Stimulated activated CD8-positive, alpha-beta memory T cell treated with anti-CD3 and anti-CD28 coated beads, Interleukin-7, amount 100 ng/mL, for 4 hours (primary cell): ENCODE measurements around the gene DPH3.

Source experiments
- DNase-seq, 2 donors: peaks; one replicate each; pipeline ENCODE4 v3.0.0-alpha.2; 2020; ENCODE audit warnings: low read depth in 2 of 2

DPH3 gene

DNA sequence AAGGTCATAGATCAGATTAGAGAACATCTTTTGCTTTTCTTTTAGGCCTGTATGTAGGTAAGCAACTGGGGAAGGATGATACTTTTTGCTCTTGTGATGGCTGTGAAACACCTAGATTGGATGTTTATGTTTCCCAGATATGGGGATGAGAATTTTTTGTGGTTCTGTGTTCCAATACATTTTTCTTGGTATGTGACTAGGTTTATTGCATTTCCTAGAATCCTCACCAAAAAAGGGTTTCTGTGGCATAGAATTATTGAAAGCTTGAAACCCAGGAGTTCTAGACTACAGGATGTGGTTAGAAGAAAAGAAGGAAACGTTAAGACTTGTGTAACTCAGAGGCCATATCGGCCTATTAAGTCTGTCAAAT is 26.1 kb upstream of the DPH3 start:
- DNase-seq, result no peak

DNA sequence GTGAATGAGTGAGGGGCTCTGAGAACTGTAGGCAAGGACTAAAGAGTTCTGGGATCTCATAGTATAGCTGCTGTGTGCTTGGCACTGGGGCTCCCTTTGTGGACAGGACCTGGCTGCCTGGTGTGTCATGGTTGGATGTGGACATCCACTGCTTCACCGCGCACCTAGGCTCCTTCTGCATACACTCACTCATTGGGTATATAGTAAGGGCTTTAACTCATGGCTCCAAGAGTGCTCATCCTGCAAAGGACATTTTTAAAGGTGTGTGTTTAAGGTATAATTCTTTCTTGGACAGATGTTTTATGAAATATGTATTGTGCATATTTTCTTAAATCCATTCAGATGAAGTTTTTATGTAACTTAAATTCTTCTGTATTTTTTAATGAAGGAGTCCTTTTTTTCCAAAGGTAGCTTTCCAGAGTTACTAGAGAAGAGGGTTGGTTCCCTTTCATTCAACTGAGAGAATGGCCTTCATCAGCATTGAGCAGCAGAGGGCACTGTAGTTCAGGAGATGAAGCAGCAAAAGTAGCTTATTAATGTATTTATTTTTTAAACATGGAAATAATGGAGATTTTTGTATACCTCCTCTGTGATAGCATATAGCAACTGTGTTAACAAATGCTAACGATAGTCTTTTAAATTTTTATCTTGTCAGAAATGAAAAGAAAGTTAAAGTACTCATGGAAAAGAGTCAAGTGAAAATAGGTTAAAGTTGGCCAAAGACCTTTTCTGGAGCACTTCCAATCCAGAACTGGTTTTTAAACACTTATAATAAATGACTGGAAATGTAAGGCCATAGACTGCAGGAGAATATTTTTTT is 25.5 kb upstream of the DPH3 start:
- no peak for DNase-seq

DNA sequence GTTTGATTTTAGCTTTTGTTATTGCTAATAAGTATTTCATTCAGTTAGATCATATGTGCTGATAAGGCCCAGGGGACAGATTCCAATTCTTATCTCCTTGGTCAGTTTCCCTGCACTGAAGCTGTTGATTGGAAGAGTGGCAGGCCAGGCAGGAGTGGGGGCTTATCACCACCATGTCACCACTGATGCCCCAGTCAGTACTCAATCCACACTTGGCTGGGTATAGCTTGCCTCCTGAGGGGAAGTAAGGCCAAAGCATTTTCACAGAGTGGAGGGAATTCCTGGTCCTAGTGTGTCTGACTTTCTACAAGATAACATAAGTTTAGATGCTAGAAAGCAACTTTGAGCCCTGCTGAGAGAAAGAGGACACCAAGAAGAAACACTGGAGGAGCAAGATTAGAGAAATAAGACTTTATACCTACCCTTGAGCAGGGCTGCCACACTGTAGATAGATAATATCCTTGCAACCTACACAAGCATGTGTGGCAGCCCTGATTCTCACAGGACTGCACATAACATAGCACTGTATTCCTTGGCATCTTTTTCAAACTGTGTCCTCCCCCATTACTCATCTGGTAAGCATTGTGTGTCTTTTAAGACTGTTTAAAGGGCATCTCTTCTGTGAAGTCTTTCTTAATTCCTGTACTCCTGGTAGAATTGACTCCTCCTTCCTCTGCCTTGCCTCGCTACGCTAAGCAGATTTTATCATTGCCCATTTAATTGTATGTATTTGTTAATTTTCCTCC is 24.6 kb upstream of the DPH3 start:
- no peak for DNase-seq

DNA sequence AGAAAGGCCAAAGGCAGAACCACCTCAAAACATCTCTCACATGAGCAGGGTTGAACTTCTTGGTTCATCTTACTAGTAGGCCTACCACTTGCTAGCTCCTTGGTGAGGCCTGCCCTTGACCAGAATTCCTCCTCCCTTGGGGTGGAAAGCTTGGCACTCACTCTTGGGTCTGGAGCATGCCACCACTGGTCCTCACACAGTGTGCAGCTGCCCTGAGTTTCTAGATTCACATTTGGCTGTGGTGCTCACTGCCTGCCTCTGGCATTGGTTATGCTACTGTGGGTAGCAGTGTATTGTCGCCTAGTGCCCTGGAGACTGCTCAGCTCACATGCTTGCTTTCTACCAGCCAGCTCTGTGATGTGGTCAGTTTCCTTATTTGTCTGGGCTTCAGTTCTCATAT is 23.9 kb upstream of the DPH3 start:
- no peak for DNase-seq

DNA sequence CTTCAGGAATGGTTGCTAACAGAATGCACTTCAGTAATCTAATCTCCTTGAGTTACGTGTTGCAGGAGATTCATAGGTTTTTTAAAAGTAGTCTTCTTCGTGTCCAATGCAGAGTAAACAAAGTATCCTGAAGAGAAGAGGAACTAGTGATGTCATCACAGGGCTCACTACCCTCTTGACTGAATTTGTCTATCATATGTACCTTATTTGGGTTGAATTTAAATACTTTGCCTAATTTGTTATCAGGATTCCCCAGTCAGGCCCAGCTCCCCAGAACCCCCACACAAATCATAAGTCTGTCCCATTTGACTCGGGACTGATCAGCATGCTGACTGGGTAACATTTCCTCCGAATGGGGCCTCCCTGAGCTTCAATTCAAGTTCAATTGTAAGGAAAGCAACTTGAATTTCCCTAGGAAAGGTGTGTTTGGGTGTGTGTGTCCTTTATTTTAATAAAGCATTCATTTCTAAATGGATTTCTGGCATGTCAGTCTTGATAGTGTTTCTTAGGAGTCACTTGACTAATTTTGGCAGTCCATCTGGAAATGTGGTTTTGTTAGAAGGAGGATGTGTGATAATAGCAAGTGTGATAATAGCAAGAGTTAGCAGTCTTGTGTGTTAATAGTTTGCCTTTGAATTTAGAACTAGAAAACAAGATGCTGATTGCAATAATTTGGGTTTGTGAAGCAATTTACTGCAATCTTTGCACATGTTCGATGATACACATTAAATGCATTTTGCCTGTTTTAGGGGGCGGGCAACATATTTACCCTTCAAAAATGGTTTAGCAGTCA is 22.2 kb upstream of the DPH3 start:
- DNase-seq, result no peak

DNA sequence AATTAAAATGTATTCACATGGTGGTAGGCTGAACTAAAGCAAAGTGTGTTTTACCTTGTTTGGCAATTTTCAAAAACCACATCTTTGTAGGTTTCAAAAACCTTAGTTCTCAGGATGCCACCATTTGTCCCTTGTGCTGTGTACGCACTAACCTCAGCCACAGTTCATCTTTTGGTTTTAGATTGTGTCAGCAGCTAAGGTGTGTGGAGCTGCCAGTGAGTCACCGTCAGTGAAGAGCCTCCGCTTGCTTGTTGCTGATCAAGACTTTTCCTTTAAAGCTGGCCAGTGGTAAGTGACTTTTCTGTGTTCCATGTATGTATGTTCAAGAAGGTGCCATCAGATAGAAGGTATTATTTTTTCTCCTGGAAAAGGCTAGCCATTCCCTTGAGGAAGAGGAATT is 21.4 kb upstream of the DPH3 start:
- DNase-seq, result peak; percentile 50 to 63

DNA sequence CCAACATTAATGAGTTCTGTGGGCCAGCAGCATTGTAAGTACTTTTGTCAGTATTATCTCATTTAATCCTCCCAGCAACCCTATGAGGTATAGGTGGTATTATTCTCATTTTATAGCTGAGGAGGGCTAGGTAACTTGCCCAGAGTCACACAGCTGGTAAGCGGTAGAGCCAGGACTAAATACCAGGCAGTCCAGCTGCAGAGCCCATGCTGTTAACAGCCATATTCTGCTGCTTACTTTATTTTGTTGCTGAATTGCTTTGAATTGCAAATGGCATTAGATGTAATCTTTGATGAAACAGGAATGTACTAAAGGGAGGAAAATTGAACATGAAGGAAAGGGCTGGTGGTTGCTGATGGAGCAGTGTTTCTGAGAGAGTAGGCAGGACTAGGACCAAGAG is 19.9 kb upstream of the DPH3 start:
- DNase-seq, result no peak

DNA sequence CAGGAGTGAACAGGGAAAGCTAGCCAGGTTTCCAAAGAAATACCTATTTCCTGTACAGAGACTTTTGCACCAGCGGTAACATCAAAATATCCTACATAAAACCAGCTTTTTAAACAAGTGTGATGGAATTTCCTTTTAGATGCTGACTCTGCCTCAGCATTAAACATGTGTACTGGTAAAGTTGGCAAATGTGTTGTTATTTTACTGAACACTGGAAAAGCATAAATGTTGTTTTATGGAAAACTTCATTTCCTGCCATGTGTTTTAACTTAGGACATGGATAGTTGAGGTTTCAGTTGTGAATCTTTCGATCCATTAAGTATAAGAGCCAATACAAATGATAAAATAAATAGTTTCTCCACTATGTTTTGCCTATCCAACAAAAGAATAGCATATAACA is 15.9 kb upstream of the DPH3 start:
- no peak for DNase-seq

DNA sequence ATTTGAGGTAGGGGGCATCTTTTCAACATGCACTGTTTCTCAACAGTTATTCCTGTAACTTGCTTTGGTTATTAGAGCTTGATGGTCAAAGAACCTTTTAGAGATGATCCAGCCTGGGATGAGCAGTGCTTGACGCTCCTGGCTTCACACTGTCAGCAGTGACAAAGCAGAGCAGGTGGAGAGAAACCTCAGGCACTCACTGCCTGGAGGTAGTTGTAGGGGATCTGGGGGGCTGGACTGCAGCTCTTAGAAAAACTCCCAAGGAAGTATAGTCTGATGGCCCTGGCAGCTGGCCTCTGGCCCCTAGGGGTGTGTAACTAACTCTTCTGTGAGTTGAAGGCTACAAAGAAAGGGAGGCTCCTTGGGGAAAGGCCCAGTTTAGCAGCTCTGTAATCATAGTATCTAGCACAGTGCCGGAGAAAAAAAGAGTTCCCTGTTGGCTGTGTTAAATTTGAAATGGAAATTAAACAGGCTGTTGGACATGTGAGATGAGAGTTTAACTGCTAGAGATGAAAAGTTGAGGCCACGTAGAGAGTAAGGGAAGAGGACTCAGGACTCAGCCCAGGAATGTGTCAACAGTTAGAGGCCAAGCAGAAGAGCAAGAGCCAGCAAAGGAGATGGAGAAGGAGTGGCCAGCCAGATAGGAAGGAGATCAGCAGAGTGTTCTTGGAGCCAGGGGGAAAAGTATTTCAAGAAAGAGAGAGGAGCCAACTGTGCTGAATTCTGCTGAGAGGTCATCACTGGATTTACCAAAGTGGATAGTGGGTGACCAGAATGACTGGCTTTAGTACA is 14.5 kb upstream of the DPH3 start:
- DNase-seq, result no peak

DNA sequence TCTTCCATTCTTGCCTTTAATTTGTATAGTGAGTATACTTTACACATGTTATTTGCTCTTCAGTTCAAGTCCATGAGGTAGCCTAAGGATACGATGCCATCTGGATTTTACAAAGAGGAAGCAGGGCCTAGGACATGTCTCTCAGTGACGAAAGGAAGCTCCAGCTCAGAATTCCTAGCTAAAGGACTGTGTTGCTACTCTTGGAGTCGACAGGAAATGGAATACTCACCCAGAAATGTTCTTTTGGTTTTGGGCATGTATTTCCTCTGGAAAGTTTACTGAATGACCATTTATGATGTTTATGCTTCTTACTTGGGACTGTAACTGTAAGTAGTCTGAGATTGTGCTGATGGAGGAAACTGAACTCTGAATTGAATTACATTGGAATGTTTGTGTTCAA is 12.7 kb upstream of the DPH3 start:
- no peak for DNase-seq

DNA sequence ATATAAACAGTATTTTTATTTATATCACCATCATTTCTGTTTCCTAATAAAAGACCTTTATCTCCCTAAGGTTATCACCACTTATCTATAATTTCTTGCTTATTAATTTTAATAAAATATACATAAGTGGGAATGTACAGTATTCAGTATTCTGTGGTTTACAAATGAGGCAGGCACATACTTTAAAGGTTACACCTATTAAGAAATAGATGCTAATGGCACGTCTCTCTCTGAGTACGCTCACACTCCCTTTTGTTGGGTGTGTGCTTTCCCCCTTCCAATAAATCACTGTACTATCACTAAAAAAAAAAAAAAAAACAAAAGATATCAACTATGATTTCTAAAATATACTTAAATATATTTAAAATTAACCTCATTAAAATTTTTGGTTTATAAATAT is 9.1 kb upstream of the DPH3 start:
- no peak for DNase-seq

DNA sequence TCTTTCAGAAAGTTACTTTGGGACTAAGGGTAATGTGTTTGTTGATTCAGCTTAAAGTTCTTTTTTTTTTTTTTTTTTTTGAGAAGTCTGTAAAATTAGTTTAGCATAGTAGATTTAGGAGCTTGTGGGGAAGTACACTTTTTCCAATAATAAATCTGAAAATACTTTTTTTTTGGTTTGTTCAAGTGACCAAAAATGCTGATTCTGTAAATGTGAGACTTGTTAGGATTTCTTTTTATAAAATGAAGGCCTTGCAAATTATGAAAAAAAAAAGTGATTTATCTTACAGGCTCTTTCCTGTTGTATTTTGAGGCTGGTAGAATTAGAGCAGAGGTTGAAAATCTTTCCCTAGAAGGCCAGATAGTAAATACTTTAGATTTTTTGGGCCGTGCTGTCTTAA is 7.8 kb upstream of the DPH3 start:
- no peak for DNase-seq

DNA sequence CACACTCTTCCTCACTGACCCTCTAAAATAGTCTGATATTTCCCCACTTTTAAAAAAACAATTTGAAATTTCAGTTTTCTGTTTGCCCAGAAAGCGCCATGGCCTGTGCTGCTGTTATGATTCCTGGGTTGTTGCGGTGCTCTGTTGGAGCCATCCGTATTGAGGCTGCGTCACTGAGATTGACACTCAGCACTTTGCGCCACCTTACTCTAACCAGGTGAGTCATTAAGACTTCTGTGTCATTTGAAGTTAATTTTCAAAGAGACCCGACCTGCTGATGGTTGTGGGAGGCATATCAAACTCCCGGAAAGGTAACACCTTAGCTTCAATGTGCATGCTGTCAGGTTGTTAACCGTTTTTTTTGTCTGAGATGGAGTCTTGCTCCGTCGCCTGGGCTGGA is 6.1 kb upstream of the DPH3 start:
- no peak for DNase-seq

DNA sequence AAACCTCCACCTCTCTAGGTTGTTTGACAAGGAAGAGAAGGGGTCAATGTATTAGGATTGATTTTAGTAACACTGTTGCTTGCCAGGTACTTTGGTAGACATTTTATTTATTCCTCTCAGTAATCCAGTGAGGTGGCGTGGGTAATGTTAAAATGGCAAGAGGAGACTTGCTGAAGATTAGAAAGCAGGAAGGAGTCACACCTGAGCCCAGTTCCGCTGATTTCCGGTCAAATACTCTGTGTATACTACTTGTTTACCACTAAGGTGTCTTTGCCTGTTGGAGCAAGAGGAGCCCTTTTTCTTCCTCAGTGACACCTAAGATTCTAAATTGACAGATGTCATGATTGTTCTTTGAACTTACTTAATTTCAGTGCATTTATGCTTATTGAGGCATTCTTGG is 2.0 kb upstream of the DPH3 start:
- DNase-seq, result no peak

DNA sequence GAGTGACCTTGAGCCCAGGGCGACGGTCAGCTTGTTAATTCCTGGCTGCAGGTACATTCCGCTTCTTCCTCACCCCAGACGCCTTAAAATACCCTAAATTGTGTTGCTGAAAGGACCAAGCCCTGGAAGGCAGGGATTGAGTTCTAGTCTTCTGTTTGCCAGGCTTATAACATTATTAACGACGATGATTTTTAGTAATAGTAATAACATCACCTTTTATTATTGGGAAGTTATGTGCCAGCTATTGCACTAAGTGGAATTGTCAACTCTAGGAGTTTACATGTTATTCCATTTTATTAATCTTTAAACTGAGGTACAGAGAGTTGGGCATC is 678 bp upstream of the DPH3 start:
- no peak for DNase-seq

DNA sequence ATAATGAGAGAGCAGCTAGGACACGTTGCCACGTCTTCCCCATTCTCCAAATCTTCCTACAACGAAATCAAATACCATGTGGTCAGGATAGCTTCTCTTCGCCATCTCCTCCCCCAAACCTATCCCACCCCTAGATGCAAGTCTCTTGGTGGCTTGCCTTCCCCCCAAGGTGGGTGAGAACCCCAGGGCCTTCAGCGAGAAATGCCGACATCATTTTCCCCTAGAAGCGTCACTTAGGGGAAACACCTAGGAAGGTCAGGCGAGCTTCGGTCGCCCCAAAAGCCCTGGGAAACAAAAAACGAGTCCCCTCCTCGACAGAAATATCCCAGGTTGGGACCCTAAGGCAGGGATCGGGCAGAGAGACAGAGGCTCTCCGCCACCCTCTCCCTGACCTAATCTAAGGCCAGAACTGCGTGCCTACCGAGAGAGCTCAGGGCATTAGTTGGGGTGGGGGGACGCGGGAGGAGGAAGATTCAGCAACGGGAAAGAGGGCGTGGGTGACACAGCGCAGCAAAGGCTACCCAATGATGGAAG is 502 bp downstream of the DPH3 start:
- no peak for DNase-seq

DNA sequence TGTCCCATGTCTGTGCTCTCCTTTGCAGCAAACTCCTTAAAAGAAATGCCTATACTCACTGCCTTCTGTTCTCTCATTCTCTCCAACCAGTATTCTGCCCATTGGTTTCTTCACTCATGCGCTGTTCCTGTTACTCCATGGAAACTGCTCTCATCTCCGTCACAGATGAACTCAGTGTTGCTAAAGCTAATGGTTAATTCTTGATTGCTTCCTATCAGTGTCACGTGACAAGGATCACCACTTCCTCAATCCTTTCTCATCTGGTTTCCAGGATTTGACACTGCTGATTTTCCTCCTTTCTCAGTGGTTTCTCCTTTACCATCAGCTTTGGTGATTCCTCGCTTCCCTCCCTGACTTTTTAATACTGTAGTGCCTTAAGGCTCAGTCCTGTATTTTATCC is 2.6 kb downstream of the DPH3 start:
- no peak for DNase-seq

DNA sequence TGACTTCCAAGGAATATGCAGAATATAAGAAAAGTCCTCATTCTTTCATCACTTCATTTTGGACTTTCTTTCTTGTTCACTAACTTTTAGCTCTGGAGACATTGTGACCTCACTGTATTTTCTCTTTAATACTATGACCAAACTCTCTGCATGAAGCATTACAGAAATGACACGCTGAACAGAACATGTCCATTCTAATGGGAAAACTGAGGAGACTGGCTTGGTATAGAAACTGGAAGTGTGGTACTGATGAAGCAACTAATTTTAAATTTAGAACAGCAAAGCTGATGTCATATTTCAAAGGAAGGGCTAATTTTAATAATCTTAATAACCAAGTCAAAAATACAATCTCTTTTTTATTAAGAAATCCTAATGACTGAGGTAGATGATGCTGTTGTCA is 4.7 kb downstream of the DPH3 start:
- DNase-seq, result no peak

DNA sequence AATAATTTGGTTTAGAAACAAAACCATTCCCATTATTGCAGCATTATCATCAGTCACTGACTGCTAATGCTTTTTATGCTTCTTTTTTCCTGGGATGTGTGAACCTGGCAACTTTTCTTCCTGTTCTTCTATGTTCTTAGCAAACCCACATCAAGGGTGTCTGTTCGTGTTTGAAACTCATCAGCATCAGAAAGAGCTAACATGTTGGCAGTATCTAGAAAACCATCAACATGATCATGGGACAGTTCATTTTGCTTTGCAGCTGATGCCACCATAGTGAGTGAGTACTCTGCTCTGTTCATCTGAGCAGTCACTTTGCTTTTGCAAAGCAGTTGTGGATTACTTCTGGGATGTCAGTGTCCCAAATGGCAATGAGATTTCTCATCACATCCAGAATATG is 5.9 kb downstream of the DPH3 start:
- DNase-seq, result no peak

DNA sequence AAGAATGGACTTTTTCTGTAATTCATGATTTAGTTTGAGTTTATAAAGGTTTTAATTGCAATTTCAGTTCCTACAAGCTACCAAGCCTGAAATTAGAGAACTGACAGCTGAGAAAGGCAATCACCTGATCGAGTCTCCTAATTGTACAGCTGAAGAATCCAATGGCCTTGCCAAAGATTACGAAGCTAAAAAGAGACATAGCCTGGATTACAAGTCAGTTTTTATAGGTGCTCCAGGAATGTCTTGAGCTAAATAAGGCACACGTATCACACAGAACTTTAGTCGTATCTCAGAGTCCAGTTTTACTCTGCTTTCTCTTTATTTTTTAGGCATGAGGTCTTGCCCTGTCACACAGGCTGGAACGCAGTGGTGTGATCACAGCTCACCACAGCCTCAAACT is 6.6 kb downstream of the DPH3 start:
- no peak for DNase-seq

DNA sequence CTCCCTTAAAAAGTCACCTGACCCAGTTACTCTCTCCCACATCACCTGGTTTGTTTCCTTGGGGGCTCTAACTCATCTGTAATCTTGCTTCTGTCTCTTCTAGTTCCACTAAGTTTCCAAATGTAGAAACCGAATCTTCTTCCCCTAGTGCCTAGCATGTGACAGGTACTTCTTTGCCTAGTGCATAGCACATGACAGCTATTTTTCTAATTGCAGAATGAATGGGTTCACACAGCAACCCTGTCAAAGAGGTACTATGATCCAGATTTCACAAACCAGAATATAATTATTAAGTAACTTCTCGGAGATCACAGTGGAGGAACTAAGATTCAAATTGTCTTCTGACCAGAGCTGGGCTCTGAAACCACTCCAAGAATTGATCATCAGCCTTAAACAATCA is 7.4 kb downstream of the DPH3 start:
- no peak for DNase-seq

DNA sequence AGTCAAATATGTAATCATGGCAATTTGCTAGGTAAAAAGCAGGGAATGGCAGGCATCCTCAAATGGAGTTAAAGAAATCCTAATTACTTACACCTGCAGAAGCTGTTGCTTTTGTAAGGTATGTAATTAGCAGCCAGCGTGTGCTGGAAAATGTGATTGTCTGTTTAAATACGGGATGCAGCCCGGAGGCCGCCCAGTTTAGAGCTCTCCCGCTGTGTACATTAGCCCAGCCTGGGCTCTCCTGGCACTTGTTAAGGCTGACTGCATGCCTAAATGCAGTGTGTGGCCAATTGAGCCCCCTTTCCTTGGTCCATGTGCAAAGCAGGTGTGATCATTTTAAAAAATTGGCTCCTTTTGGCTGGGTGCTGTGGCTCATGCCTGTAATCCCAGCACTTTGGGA is 9.0 kb downstream of the DPH3 start:
- no peak for DNase-seq
